ENCODE measurements around the gene RNF26.
"Not testable (repeated sequence)": the region's sequence is repeated elsewhere in the genome, so short reads cannot be mapped to it uniquely, and the experiment has no call there.

The RNF26 gene

GRCh38 chr11:119371778-119372182, 37.5 kb downstream of the RNF26 start:
- peak; percentile 45 for DNase-seq

DNA sequence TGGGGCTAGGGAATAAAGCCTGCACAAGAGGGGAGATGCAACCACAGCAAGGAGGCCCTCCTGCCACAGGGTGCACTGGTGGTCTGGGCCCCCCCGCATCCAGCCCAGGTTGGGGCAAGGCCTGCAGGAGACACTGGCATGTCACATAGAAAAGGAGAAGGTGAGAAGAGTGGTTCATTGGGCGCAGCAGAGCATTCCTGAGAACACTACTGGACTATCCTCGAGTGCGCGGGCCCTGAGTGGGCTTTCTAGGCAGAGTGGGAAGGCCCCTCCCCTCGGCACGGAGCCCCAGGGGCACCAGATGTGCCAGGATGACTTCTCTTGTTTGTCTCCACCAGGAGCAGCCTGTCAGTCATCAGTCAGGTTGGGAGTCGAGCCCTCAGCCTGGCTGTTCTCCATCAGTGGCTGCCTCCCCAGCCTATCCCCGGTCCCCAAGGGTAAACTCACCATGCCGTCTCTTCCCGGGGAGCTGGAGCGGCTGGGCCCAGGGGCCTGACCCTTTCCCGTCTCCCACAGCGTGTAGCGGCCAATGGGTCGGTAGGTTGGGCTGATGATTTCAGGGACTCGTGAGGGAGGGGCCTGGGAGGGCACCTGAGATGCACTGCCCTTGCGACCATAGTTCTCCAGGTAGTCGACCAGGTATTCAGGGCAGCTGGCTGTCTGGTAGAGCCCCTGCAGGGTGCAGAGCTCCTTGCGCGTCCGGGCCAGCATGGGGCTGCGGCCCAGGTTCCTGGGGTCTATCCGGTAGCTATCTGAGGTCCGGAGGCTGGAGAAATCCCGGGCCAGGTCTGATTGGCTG, 38.1 kb downstream of the RNF26 start:
- no peak for DNase-seq

DNA sequence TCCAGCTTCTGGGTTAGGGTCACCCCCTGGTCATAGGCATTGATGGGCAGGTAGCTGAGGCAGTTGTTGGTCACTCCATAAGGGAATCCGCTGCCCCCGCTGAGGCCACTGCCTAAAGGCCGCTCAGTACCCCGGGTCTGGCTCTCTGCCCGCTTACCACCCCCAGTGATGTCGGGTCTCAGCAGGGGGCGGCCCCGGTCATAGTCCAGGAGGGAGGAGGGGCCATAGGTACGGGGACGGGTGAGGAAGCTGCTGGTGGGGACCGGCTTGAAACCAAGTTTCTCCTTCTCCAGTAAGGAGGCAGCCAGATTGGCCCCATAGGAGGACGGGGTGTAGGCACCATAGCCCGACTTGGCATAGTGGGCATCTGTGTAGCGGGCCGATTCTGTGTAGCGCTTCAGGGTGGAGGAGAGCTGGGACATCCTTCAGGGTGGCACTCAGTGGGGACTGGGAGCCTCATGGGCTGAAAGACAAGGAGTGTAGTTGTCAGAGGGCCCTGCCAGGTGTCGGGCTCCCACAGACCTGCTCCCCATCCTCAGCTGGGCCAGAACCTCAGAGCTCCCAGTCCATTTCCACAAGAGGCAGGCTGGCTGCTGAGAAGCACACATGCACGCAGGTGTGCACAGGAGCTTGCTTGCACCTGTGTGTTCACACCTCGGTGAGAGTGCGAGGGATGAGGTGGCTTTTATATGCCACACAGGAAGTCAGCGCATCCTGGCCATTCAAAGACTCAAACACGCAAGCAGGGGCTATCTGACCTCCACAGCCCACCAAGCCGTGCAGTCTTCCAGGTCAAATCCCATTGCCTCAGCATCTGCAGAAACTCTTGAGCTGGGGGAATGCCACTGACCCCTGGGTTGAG, 39.0 kb downstream of the RNF26 start:
- no peak for DNase-seq

DNA sequence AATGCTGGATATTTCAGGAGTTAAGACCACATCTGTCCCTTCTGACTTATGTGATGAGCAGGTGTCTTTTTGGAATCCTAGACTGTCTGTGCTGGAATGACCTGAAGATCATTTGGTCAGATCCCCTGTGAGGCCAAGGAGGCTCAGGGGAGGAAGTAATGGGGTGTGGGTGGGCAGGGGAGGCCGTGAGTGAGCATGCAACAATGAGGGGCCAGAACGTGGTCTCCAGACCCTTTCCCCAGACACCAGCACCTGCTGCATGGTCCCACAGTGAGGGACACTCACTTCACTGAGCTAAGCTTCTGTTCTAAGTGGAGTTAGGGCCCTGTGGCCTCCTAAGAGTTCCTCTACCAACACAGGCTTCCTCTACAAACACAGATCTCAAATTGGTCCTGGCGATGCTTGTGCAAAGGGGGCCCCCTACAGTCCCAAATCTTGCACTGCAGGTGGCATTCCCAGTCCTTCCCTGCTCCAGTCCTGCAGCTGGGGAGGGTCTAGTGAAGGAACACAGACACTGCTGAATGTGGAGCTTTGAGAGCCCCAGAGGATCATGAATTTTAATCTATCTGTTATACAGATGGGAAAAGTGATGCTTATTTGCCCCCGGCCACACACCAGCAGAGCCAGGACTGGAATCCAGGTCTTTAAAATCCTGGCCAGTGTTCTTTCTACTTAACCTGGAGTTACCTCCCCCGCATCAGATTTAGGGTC, 39.7 kb downstream of the RNF26 start:
- DNase-seq = peak; percentile 53

DNA sequence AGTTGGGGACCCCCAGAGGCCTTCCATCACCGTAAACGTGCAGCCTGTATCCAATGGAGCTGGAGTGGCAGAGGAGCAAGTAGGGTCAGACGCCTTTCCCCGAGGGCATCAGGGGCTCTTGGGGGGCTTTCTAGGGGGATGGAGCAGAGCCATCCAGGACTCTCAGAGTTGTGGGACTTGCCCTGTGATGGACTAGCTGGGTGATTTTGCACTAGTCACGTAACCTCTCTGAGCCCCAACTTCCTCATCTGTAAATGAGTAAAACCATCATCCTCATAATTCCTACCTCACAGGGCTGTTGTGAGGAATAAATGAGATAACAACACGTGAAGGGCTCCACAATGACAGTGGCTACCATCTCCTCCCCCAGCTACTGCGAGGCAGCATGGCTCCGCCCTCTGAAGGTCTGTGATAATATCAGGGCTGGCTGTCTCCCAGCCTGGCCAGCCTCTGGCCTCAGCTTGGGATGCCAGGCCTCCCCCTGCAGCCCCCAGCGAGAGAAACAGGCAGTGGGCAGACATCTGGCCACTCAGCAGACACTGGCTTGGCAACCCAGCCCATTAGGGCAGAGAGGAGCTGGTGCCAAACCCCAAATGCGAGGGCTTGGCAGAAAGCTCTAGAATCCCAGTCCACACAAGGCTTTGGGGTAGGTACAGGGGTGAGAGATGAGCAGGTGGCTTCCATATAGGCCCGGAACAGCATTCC, 40.5 kb downstream of the RNF26 start:
- DNase-seq = no peak

- no peak for DNase-seq
These were observed 41.2 kb downstream of the RNF26 start for GRCh38 chr11:119375337-119376196.

GRCh38 chr11:119376197-119376847, 42.0 kb downstream of the RNF26 start:
- DNase-seq = no peak

DNA sequence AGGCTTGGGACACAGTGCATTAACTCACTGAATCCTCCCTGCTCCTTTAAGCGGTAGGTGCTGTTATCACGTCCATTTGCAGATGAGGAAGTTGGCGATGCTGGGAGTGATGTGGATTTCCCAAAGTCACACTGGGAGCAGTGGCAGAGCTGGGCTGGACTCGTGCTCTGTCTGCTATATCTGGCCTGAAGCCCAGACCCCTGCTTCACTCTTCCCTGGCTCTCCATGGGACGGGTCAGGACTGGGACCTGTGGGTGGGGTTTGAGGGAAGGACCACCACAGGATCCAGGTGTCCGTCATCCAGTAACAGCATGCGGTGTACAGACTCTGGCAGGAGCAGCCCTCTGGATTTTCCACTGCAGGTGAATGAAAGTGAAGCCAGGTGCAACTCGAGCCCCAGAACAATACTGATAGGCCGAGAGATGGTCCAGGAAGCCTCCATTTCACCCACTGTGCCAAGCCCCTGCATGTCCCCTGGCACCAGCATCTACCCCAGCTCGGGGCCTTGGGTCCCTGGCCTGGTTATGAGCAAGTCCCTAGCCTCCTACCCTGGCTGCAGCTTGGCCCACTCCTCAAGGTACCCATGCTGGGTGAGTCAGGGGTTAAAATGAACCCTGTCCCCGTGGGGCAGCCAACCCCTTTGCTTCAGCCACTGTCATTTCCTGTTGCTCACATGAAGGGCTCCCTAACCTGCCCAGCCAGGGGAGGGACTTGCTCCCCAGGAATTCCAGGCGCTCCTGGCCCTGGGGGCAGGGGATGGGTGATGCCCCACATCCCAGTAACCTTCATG, 43.0 kb downstream of the RNF26 start:
- DNase-seq = no peak

DNA sequence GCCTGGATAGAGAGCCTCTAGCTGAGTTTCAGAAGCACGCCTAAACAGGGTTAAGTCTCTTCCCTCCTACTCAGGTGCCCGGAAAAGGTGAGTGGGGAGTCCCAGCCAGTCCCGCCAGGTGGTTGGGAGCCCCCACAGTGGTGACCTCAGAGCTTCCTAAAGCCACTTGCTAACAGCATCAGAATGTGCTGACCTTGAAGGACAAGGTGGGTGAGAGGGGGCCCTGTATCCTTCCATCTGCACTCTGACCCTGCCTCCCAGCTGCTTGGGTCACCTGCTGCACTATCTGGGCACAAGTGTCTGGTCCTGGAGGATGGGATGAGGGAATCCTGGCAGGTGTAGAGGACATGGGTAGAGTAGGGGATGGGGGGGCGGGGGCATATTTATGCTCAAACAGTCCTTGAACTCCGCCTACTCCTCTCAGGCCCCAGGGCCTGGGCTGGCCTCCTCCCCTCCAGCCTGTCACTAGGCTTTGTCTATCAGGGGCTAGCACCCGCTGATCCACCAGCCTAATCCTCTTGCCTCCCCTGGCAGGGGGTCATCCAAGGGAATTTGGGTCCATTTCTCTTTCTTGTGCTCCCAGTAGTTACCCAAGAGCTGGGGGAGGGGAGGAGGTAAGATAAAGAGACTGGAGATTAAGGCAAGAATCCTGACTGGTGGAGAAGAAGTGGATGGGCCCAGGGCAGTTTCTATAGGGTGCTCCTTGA, 43.8 kb downstream of the RNF26 start:
- no peak for DNase-seq

DNA sequence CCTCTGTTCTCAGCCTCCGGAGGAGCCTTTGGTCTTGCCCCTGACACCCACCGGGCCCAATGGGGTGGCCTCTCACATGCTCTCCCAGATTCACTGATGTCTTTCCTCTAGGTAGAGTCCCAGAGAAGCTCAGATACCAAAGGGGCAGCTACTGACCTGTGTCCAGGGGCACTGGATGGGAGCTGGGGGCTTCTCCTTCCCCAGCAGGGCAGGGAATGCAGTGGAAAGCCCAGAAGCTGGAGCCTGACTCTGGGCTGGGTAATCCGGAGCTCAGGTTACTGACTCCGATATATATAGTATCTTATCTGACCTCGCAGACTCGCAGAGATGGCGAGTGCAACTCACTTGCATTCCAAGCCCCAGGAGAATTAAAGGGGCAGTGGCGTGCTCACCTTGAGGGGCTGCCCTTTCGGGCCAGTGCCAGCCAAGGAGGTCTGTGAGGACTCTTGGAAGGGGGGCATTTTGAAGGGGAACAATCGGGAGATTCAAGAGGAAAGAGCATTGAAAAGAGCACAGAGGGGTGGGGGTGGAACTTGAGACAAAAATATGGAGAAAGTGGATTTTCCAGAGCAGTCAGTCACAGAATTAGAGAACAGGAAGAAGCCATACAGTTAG, 44.6 kb downstream of the RNF26 start:
- DNase-seq = no peak

- DNase-seq = no peak
These were observed 46.0 kb downstream of the RNF26 start for GRCh38 chr11:119380160-119380826.

- no peak for DNase-seq
These were observed 46.5 kb downstream of the RNF26 start for GRCh38 chr11:119380827-119381180.

DNA sequence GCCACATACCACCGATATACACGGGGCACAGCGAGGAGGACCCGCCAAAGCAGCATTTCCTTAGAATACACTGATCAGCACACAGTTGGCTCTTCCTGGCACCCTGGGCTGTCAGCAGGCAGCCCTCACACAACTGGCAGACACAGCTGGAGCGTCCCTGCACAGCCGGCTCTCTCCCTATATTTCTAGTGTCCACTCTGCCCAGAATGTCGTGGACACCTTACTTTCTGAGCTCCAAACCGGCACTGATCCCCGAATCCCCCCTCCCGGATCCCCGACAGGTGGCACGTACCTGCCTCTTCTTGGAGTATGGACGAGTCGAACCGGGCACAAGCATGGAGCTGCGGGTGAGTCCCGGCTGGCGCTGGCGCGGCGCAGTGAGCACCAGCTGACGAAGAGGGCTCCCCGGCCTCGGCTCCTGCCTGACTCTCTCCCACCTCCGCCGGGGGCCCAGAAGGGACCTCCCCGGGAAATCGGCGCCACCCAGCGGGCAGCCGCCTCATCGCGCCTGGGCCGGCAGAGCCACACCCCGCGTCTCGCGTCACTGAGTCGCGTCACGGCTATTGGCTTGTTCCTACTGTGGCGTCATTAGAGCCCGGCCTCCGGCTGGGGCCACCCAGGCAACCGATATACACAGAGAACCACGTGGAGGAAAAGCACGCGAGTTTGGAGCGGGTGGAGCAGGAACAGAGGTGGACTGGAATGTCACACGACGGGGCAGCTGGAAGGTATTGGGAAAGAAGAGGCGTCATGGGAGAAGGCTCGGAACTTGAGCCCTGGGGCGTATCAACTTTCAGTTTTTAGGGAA, 47.1 kb downstream of the RNF26 start, which contains the start of gene USP2:
USP2 (minus strand) TSS at position 510 of the 808 bp plus-strand sequence. CDS start 8,210 bp downstream, outside the sequence.
- DNase-seq = peak; percentile 92

DNA sequence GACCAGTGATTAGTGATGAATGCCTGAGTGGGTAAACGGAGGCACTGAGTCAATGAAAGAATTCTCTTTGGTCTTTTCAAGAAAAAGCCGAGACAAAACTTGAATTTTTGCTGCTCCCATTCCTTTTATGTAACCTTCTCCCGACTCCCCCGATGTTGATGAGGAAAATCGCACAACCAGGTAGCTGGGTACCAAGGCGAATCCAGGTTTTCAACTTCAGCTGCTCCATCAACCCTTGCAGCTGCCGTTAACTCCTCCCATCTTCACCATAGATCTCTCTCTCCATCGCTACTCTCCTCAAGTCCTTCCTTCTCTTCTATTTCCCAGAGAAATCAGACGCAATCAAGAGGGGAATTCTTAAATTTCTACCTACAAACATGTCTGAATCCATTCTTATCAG, 47.8 kb downstream of the RNF26 start:
- no peak for DNase-seq

- not testable (repeated sequence) for DNase-seq
These were observed 48.2 kb downstream of the RNF26 start for GRCh38 chr11:119382513-119382912.

DNA sequence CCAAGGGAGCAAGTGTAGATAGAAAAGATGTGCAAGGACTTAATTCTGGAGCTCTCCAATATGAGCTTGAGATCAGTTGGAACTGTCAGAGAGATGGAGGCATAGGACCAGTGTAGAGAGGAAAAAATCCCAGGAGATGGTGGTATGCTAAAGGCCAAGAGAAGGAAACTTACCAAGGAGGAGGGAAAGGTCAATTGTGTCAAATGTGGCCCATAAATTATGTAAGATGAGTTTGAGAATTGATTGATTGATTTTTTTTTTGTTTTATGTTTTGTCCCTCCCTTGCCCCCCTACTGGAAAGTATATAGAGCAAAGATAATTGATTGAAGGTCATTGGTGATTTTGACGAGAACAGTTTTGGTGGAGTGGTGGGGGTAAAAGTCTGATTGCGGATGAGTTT, 50.0 kb downstream of the RNF26 start:
- DNase-seq = no peak
